ENCODE data around the gene CRABP2. TPM values are rescaled to one million over a fixed set of nuclear protein-coding genes. Genes with fewer than 3 reads are reported as not detected.
A peak's percentile ranks its signal among the peaks of the same experiment; 100 is the strongest.

CRABP2 gene
- total RNA-seq, 1 experiment from 2014 or later = 209 TPM

DNA sequence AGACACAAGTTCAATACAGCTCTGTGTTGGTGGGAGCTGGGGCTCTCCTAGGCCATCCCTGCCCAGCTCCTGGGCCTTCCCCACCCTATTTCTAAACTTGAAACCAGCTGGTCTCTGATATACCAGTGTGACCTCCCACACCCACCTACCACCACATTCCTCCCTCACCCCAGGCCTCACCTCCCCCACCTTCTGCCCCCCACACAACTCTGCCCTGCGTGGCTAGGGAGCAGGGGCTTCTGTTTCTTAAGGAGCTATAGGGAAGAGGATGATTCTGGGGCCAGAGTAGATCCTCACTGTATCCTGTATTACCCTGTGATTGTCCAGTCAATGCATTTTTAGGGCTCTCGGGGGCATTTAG, 44.7 kb downstream of the CRABP2 start:
- intact Hi-C loops (cut with micrococcal nuclease) = loop anchor here (1.0 kb wide), 3 partner anchors 18 to 65 kb away; partner anchors contain the start of gene CRABP2
- TSS peak; percentile 88 for BruUV-seq (replicated peaks)
- TF ChIP-seq CEBPB (IDR thresholded peaks at IDR 0.05; ENCODE audit: low read depth) = no peak
- peaks cover 51 to 79% of the 10 kb centered on the region in 2 experiments for H3K4me1 ChIP-seq (ENCODE audit: control insufficient read depth in 1 of 2, insufficient read depth in 2 of 2, low read length in 2 of 2)
- peak overlapping the region; percentile 94 for H3K4me2 ChIP-seq (ENCODE audit: low read length)
- H3K79me2 ChIP-seq (ENCODE audit: insufficient read depth, low read length) = peaks cover 55% of the 10 kb centered on the region
- H3K9ac ChIP-seq (ENCODE audit: low read length) = peak overlapping the region; percentile 87
- DNase-seq (ENCODE audit: low read depth, low spot score) (no peak), ATAC-seq (peak; percentile 12)
- no peaks in the 10 kb centered on the region for H3K27me3 ChIP-seq (ENCODE audit: insufficient read depth, low read length)
- H4K20me1 ChIP-seq (ENCODE audit: insufficient read depth) = peaks cover 5% of the 10 kb centered on the region; the same call in 1 of the 2 replicates
- H3K9me3 ChIP-seq (ENCODE audit: control insufficient read depth in 1 of 2, insufficient read depth in 1 of 2, low read depth in 1 of 2, low read length in 2 of 2) = no peaks in the 10 kb centered on the region
- peaks cover 2 to 12% of the 10 kb centered on the region in 2 experiments; a peak in 1 of 4 replicates for H3K36me3 ChIP-seq (ENCODE audit: control insufficient read depth in 1 of 2, insufficient read depth in 2 of 2, low read length in 2 of 2)
- peak overlapping the region; percentile 65 to 90 for H3K4me3 ChIP-seq (replicated peaks in 1 of 2; ENCODE audit: low read depth in 1 of 2, low read length in 2 of 2)
- ChIA-PET POLR2A (interaction anchor here (0.6 to 3.4 kb wide), 21 partner anchors 9 to 211 kb away, joined by 3 to 33 read pairs (median 4); partner anchors contain the start of genes BCAN, CRABP2, ISG20L2 and METTL25B), RAD21 (ENCODE audit: low non-redundant PET in 1 of 2, low total read pairs in 2 of 2, uncharacterized antibody in 2 of 2, unreplicated experiment in 2 of 2) (interaction anchor here in 1 of 2 experiments (0.8 kb wide), 2 partner anchors 18 to 29 kb away, joined by 3 read pairs; no protein-coding TSS in a partner anchor), CTCF (interaction anchor here (0.7 to 4.2 kb wide), 8 partner anchors 16 to 199 kb away, joined by 3 to 28 read pairs (median 16); partner anchors contain the start of genes CRABP2 and NES)
- H2AFZ ChIP-seq (ENCODE audit: low read depth, low read length, poor library complexity, severe bottlenecking) = no peak overlapping the region
- peak overlapping the region; percentile 99 for H3K27ac ChIP-seq (ENCODE audit: low read depth, low read length)
- H3K9me2 ChIP-seq (ENCODE audit: insufficient read depth) = no peaks in the 10 kb centered on the region

DNA sequence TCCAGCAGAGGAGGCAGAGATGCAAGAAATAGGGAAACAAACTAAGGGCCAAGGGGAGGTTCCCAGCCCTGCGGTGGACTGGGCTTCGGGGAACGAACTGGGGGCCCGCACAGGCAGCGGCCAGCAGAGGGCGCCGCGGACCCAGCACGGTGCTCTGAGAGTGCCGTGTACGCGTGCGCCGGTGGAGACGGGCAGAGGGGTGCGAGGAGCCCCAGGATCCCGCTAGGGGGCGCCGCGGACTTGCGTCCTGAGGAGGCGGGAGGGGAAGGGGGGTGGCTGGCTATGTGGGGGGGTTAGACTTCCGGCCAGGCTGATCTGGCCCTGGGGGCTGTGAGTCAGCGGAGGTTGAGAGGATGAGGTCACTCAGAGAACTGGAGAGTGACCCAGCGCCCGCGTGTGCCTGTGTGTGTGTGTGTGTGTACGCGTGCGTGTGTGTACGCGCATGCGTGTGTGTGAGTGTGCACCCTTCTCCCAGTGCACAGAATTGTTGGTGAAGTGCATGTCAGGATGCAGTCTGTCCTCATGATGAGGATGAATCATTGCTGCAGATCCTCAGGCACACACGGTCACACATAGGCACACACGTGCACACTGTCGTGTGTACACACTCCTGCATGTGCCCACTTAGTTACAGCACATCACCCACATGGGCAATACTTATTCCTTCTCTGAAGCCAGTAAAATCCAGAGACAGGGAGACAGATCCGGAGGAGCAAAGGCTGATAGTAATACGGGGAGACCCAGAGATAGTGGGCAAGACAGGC, 45.2 kb downstream of the CRABP2 start:
- no peak overlapping the region for H2AFZ ChIP-seq (ENCODE audit: low read depth, low read length, poor library complexity, severe bottlenecking)
- no peaks in the 10 kb centered on the region for H3K9me2 ChIP-seq (ENCODE audit: insufficient read depth)
- H3K4me1 ChIP-seq (ENCODE audit: control insufficient read depth in 1 of 2, insufficient read depth in 2 of 2, low read length in 2 of 2) = peaks cover 46 to 77% of the 10 kb centered on the region in 2 experiments
- DNase-seq (ENCODE audit: low read depth, low spot score) = peak; percentile 94
- peak overlapping the region; percentile 69 to 90 for H3K4me3 ChIP-seq (replicated peaks in 1 of 2; ENCODE audit: low read depth in 1 of 2, low read length in 2 of 2)
- peaks cover 60% of the 10 kb centered on the region for H3K79me2 ChIP-seq (ENCODE audit: insufficient read depth, low read length)
- peak overlapping the region; percentile 87 for H3K9ac ChIP-seq (ENCODE audit: low read length)
- H3K9me3 ChIP-seq (ENCODE audit: control insufficient read depth in 1 of 2, insufficient read depth in 1 of 2, low read depth in 1 of 2, low read length in 2 of 2) = no peaks in the 10 kb centered on the region
- H3K4me2 ChIP-seq (ENCODE audit: low read length) = peak overlapping the region; percentile 94
- no peaks in the 10 kb centered on the region for H3K27me3 ChIP-seq (ENCODE audit: insufficient read depth, low read length)
- ChIA-PET CTCF (interaction anchor here (0.6 to 4.2 kb wide), 10 partner anchors 11 to 268 kb away, joined by 3 to 28 read pairs (median 12); partner anchors contain the start of genes CRABP2 and NES), POLR2A (interaction anchor here (1.2 to 3.4 kb wide), 8 partner anchors 10 to 156 kb away, joined by 3 to 33 read pairs (median 6); partner anchors contain the start of genes CRABP2, NES and PRCC), RAD21 (ENCODE audit: low non-redundant PET in 1 of 2, low total read pairs in 2 of 2, uncharacterized antibody in 2 of 2, unreplicated experiment in 2 of 2) (interaction anchor here in 1 of 2 experiments (1.3 kb wide), 1 partner anchor 17 kb away, joined by 4 read pairs; the partner anchor contains the start of gene NES)
- TSS peak; percentile 87 for BruUV-seq (replicated peaks)
- peak; percentile 74 for ATAC-seq
- peaks cover 7 to 17% of the 10 kb centered on the region in 2 experiments; a peak in 2 of 4 replicates for H3K36me3 ChIP-seq (ENCODE audit: control insufficient read depth in 1 of 2, insufficient read depth in 2 of 2, low read length in 2 of 2)
- peaks cover 6% of the 10 kb centered on the region; the same call in 1 of the 2 replicates for H4K20me1 ChIP-seq (ENCODE audit: insufficient read depth)
- intact Hi-C loops (cut with micrococcal nuclease) = loop anchor here (1.0 kb wide), 3 partner anchors 18 to 65 kb away; partner anchors contain the start of gene CRABP2
- peak overlapping the region; percentile 99 for H3K27ac ChIP-seq (ENCODE audit: low read depth, low read length)
- TF ChIP-seq SIN3A (IDR thresholded peaks at IDR 0.05; ENCODE audit: low read depth) (no peak), EGR1 (IDR thresholded peaks at IDR 0.05; ENCODE audit: low read depth) (no peak), SRF (IDR thresholded peaks at IDR 0.05; ENCODE audit: low read depth) (no peak), RAD21 (IDR thresholded peaks at IDR 0.05; ENCODE audit: low read depth) (no peak), YY1 (IDR thresholded peaks at IDR 0.05; ENCODE audit: extremely low read depth, insufficient replicate concordance, low read depth, low read length) (peak; percentile 31), JUND (IDR thresholded peaks at IDR 0.05) (no peak)
- TF ChIP-seq, protein P1, sequence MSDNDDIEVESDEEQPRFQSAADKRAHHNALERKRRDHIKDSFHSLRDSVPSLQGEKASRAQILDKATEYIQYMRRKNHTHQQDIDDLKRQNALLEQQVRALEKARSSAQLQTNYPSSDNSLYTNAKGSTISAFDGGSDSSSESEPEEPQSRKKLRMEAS (IDR thresholded peaks at IDR 0.05) = no peak
- TF ChIP-seq, protein P2, sequence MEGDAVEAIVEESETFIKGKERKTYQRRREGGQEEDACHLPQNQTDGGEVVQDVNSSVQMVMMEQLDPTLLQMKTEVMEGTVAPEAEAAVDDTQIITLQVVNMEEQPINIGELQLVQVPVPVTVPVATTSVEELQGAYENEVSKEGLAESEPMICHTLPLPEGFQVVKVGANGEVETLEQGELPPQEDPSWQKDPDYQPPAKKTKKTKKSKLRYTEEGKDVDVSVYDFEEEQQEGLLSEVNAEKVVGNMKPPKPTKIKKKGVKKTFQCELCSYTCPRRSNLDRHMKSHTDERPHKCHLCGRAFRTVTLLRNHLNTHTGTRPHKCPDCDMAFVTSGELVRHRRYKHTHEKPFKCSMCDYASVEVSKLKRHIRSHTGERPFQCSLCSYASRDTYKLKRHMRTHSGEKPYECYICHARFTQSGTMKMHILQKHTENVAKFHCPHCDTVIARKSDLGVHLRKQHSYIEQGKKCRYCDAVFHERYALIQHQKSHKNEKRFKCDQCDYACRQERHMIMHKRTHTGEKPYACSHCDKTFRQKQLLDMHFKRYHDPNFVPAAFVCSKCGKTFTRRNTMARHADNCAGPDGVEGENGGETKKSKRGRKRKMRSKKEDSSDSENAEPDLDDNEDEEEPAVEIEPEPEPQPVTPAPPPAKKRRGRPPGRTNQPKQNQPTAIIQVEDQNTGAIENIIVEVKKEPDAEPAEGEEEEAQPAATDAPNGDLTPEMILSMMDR (IDR thresholded peaks at IDR 0.05 in 2 of 3, conservative IDR thresholded peaks at IDR 0.05 in 1 of 3; ENCODE audit: borderline replicate concordance in 1 of 3, insufficient read depth in 1 of 3, low read depth in 2 of 3, low read length in 2 of 3) = peak in 2 of 3 experiments; percentile 99; a peak in 4 of 6 replicates
- TF ChIP-seq, protein P3, sequence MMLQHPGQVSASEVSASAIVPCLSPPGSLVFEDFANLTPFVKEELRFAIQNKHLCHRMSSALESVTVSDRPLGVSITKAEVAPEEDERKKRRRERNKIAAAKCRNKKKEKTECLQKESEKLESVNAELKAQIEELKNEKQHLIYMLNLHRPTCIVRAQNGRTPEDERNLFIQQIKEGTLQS (IDR thresholded peaks at IDR 0.05) = no peak
- TF ChIP-seq, protein P4, sequence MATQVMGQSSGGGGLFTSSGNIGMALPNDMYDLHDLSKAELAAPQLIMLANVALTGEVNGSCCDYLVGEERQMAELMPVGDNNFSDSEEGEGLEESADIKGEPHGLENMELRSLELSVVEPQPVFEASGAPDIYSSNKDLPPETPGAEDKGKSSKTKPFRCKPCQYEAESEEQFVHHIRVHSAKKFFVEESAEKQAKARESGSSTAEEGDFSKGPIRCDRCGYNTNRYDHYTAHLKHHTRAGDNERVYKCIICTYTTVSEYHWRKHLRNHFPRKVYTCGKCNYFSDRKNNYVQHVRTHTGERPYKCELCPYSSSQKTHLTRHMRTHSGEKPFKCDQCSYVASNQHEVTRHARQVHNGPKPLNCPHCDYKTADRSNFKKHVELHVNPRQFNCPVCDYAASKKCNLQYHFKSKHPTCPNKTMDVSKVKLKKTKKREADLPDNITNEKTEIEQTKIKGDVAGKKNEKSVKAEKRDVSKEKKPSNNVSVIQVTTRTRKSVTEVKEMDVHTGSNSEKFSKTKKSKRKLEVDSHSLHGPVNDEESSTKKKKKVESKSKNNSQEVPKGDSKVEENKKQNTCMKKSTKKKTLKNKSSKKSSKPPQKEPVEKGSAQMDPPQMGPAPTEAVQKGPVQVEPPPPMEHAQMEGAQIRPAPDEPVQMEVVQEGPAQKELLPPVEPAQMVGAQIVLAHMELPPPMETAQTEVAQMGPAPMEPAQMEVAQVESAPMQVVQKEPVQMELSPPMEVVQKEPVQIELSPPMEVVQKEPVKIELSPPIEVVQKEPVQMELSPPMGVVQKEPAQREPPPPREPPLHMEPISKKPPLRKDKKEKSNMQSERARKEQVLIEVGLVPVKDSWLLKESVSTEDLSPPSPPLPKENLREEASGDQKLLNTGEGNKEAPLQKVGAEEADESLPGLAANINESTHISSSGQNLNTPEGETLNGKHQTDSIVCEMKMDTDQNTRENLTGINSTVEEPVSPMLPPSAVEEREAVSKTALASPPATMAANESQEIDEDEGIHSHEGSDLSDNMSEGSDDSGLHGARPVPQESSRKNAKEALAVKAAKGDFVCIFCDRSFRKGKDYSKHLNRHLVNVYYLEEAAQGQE (IDR thresholded peaks at IDR 0.05; ENCODE audit: low read depth) = no peak

All from HCT116 (cell line).